GM12864 (cell line): Measurements from ENCODE around the gene MAPKAPK2.
A peak's percentile ranks its signal among the peaks of the same experiment; 100 is the strongest.
"Not testable (repeated sequence)": the region's sequence is repeated elsewhere in the genome, so short reads cannot be mapped to it uniquely, and the experiment has no call there.

Experiments used
- DNase-seq: peaks from one replicate; pipeline ENCODE4 v3.0.0-alpha.2; 2011; ENCODE audit warnings: low read depth
- H3K4me3 ChIP-seq: 2 replicates; pipeline ENCODE4 v1.5.1; 2011; ENCODE audit warnings: mild to moderate bottlenecking, low read depth, low read length, control low read depth
- TF ChIP-seq, protein P1 (sequence below): IDR thresholded peaks from 2 replicates; pipeline ENCODE4 v1.5.1; 2011; ENCODE audit warnings: low read depth, mild to moderate bottlenecking, moderate library complexity, low read length, control low read depth, inconsistent platforms; ENCODE audit errors: missing control alignments

Gene MAPKAPK2

DNA sequence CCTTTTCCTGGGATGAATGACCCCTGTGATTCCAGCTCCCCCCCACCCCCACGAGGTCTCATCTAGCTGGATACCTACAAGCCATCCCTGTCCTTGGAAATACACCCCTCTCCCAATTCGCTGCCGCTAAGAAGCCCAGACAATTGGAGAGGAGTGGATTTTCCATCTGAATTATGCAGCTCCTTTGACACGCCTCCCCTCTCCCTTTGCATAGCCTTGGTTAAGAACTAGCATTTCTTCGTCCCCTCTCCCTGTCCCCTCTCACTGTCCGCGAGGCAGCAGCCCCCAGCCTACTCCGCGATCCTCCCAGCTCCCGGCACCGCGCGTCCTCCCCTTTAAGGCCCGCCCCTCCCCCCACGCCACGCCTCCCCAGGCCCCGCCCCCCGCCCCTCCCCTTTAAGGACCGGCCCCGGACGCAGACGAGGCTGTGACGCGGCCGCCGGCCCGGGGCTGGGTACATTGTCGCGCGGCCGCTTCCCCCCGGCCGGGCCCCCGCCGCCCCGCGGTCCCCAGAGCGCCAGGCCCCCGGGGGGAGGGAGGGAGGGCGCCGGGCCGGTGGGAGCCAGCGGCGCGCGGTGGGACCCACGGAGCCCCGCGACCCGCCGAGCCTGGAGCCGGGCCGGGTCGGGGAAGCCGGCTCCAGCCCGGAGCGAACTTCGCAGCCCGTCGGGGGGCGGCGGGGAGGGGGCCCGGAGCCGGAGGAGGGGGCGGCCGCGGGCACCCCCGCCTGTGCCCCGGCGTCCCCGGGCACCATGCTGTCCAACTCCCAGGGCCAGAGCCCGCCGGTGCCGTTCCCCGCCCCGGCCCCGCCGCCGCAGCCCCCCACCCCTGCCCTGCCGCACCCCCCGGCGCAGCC is at the start of gene MAPKAPK2:
Gene MAPKAPK2, plus strand, starts transcription at position 428 of the 856 bp plus-strand sequence. Its CDS starts 325 bp downstream, at position 753.
- H3K4me3 ChIP-seq, result peak within 1 kb of the TSS; percentile 96
- no peak for DNase-seq
- TF ChIP-seq, protein P1, sequence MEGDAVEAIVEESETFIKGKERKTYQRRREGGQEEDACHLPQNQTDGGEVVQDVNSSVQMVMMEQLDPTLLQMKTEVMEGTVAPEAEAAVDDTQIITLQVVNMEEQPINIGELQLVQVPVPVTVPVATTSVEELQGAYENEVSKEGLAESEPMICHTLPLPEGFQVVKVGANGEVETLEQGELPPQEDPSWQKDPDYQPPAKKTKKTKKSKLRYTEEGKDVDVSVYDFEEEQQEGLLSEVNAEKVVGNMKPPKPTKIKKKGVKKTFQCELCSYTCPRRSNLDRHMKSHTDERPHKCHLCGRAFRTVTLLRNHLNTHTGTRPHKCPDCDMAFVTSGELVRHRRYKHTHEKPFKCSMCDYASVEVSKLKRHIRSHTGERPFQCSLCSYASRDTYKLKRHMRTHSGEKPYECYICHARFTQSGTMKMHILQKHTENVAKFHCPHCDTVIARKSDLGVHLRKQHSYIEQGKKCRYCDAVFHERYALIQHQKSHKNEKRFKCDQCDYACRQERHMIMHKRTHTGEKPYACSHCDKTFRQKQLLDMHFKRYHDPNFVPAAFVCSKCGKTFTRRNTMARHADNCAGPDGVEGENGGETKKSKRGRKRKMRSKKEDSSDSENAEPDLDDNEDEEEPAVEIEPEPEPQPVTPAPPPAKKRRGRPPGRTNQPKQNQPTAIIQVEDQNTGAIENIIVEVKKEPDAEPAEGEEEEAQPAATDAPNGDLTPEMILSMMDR, result no peak

DNA sequence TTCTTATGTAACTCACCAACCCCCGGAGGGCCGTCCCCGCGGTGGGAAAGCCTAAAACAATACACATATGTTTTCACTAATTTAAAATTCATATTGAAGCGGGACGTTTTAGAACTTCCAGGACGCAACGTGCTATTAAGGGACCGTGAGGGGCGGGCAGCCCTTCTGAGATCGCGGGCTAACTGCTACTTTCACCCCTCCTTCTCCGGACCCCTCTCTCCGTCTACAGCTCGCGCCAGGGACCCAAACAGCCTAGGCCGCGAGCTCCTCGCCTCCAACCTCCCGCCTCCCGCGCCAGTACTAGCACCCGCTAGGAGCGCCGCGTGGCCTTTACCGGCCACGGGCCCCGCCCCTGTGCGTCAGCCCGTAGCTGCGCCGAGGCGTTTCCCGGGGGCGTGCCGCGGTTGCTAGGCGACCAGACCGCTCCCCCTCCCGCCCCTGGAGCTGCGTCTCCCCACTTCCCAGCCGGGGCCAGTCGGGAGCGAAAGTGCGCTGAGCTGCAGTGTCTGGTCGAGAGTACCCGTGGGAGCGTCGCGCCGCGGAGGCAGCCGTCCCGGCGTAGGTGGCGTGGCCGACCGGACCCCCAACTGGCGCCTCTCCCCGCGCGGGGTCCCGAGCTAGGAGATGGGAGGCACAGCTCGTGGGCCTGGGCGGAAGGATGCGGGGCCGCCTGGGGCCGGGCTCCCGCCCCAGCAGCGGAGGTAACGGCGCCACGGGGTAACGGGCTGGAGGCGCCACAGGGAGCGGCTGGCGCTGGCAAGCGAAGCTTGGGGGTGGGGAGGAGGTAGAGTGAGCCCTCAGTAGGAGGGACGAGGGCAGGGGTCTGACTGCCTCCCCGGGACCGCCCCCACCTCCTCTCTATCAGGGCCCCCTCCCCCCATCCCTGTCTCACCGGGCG is 49.4 kb upstream of the MAPKAPK2 start, which contains the start of gene DYRK3:
Gene DYRK3, plus strand, starts transcription at position 457 of the 898 bp plus-strand sequence. Its CDS starts 168 bp downstream, at position 625.
- TF ChIP-seq, protein P1, result peak; percentile 21
- H3K4me3 ChIP-seq, result peak within 1 kb of the TSS; percentile 87

DNA sequence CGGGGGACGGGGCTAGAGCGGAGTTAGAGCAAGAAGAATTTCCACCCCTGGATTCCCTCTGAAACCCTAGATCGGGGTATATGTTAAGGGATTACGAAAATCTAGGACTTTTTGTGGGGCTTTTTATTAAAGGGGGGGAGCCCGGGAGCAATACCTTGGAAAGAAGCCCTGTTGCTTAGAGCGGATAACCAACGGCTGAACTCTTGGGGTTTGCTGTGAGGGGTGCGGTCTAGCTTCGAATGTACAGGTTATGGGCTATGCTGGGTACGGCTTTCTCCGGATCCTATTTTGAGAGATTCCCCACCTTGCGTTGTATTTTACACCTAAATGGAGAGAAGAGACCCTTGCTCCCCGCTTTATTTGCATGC is 48.7 kb upstream of the MAPKAPK2 start:
- DNase-seq, result no peak
- peak overlapping the region; percentile 87 for H3K4me3 ChIP-seq
- TF ChIP-seq, protein P1, result no peak

More for the DNA sequence above, 49.4 kb upstream of the MAPKAPK2 start, which contains the start of gene DYRK3:
- peak; percentile 70 for DNase-seq

DNA sequence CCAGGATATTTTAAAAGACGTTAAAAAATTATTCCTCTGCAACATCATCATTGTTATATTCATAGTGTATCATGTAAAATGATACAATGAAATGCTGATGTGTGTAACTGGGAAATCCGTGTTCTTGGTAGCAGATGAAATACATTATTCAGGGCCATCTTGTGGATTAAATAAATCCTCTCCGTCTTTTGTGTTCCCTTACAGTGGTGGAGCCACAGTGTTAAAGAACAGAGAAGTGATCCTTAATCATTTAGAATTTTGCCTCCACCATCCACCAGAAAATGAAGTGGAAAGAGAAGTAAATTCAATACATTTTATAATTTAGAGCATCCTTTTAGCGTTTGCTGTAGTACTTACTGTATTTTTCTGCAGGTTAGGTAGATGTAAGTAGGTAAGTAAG is 48.0 kb upstream of the MAPKAPK2 start:
- no peak for DNase-seq
- TF ChIP-seq, protein P1, result no peak
- H3K4me3 ChIP-seq, result peak overlapping the region; percentile 9; the same call in 1 of the 2 replicates

DNA sequence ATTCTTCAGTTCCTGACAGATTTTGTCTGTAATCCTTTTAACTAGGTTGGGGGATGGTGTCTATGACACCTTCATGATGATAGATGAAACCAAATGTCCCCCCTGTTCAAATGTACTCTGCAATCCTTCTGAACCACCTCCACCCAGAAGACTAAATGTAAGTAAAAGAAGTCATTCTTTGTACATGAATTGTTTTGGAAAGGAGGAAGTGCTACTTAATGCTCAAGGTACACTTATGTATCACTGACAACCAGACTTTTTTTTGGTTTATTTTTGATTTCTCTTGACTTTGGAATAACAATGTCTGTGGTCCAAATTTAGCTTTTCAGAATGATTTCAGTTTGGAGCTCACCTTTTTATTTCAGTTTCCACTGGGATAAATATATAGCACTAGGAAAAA is 47.1 kb upstream of the MAPKAPK2 start:
- DNase-seq, result no peak
- TF ChIP-seq, protein P1, result no peak
- no peak overlapping the region for H3K4me3 ChIP-seq

DNA sequence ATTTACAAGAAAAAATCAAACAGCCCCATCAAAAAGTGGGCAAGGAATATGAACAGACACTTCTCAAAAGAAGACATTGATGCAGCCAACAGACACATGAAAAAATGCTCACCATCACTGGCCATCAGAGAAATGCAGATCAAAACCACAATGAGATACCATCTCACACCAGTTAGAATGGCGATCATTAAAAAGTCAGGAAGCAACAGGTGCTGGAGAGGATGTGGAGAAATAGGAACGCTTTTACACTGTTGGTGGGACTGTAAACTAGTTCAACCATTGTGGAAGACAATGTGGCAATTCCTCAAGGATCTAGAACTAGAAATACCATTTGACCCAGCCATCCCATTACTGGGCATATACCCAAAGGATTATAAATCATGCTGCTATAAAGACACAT is 42.6 kb upstream of the MAPKAPK2 start:
- H3K4me3 ChIP-seq, DNase-seq: not testable (repeated sequence)

DNA sequence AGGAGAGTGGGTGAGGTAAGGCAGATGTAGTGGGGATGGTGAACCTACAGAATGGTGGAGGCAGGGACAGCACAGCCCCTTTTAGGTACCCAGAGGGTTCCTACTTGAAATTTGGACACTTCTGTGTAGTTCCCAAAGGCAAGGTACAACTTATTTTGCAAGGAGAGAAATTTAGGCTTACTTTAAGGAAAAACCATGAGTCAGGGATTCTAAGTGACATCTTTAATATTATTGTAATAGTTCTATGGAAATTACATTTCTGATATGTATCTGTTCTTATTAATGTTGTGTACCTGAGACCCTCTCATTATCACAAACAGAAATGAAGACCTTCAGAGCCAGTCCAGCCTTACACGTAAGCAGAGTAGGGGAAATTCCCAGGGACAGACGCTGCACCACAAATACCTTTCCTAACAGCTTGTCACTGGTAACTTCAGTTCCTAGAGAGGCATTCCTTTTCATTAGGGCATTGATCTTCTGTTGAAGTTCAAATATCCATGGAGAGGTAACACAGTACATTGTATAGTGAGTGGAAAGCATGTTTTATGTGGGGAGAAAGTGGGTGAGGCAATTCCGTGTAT is 41.5 kb upstream of the MAPKAPK2 start:
- TF ChIP-seq, protein P1, result no peak
- no peak for DNase-seq
- H3K4me3 ChIP-seq, result no peak overlapping the region
